T-helper 1 cell treated with Interleukin-12 subunit alpha and Interleukin-12 subunit beta and Interleukin-4 antibody, amounts not matched to agents 30 μg/mL and 1 μg/mL, for 36 hours (primary cell): ENCODE measurements around the gene BFSP2.

Source experiments
- H3K27ac Mint-ChIP-seq: one replicate; pipeline ENCODE4 v1.8.0; 2021; ENCODE audit warnings: mild to moderate bottlenecking, mixed read lengths
- H3K27me3 Mint-ChIP-seq: one replicate; pipeline ENCODE4 v1.8.0; 2021; ENCODE audit warnings: low read depth, mixed read lengths
- H3K36me3 Mint-ChIP-seq: one replicate; pipeline ENCODE4 v1.8.0; 2021; ENCODE audit warnings: low read depth, mixed read lengths
- H3K4me1 Mint-ChIP-seq: one replicate; pipeline ENCODE4 v1.8.0; 2021; ENCODE audit warnings: low read depth, mixed read lengths
- H3K4me3 Mint-ChIP-seq: one replicate; pipeline ENCODE4 v1.8.0; 2021; ENCODE audit warnings: mild to moderate bottlenecking, moderate library complexity, mixed read lengths
- H3K9me3 Mint-ChIP-seq: one replicate; pipeline ENCODE4 v1.8.0; 2021; ENCODE audit warnings: mixed read lengths

BFSP2 gene

GRCh38 chr3:133375403-133375745 is 24.5 kb upstream of the BFSP2 start:
- H3K27me3 Mint-ChIP-seq, result peaks cover 4% of the 10 kb centered on the region
- H3K27ac Mint-ChIP-seq, result no peak overlapping the region
- no peak overlapping the region for H3K4me3 Mint-ChIP-seq
- H3K9me3 Mint-ChIP-seq, result no peaks in the 10 kb centered on the region
- H3K4me1 Mint-ChIP-seq, result no peaks in the 10 kb centered on the region
- no peaks in the 10 kb centered on the region for H3K36me3 Mint-ChIP-seq

DNA sequence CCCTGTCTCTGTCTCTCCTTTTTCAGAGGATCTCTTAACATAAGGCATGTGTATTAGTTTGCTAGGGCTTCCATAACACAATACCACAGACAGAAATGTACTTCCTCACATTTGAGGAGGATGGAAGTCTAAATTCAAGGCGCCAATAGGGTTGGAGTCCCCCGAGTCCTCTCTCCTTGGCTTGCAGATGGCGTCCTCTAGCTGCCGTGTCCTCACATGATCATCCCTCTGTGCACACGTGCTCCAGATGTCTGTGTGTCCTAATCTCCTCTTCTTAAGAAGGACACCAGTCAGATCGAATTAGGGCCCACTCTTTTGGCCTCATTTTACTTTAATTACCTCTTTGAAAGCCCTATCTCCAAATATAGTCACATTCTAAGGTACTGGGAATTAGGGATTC is 23.0 kb upstream of the BFSP2 start:
- Mint-ChIP-seq H3K4me3 (no peak overlapping the region), H3K9me3 (no peaks in the 10 kb centered on the region), H3K27me3 (peaks cover 4% of the 10 kb centered on the region), H3K4me1 (no peaks in the 10 kb centered on the region), H3K36me3 (no peaks in the 10 kb centered on the region), H3K27ac (no peak overlapping the region)

DNA sequence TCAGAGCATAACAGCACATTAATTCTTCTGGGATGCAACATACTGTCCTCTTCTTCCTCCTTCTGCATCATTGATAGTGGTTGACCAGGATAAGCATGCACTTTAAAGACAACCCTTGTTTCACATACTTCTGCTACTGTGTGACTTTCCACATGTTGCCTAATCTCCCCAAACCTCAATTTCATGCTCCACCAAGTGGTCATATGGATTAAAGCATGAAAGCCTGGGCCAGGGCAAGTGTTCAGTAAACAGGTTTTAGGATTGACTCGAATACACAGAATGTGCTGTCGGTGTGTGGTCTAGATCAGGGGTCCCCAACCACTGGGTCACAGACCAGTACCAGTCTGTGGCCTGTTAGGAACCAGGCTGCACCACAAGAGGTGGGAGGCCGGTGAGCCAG is 22.5 kb upstream of the BFSP2 start:
- Mint-ChIP-seq H3K36me3 (no peaks in the 10 kb centered on the region), H3K9me3 (no peaks in the 10 kb centered on the region), H3K4me3 (no peak overlapping the region), H3K27me3 (peaks cover under 1% of the 10 kb centered on the region), H3K27ac (no peak overlapping the region), H3K4me1 (no peaks in the 10 kb centered on the region)

DNA sequence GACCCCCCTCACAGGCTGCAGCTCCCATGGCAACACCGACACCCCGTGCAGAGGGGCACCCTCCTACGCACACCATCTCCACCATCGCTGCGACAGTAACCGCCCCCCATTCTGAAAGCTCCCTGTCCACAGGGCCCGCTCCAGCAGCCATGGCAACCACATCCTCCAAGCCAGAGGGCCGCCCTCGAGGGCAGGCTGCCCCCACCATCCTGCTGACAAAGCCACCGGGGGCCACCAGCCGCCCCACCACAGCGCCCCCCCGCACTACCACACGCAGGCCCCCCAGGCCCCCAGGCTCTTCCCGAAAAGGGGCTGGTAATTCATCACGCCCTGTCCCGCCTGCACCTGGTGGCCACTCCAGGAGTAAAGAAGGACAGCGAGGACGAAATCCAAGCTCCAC is 19.9 kb upstream of the BFSP2 start:
- Mint-ChIP-seq H3K27me3 (no peaks in the 10 kb centered on the region), H3K9me3 (no peaks in the 10 kb centered on the region), H3K4me3 (no peak overlapping the region), H3K36me3 (no peaks in the 10 kb centered on the region), H3K4me1 (no peaks in the 10 kb centered on the region), H3K27ac (no peak overlapping the region)

- H3K4me3 Mint-ChIP-seq, result no peak overlapping the region
- H3K4me1 Mint-ChIP-seq, result no peaks in the 10 kb centered on the region
- no peaks in the 10 kb centered on the region for H3K27me3 Mint-ChIP-seq
- no peak overlapping the region for H3K27ac Mint-ChIP-seq
- H3K36me3 Mint-ChIP-seq, result no peaks in the 10 kb centered on the region
- no peaks in the 10 kb centered on the region for H3K9me3 Mint-ChIP-seq
Observed at GRCh38 chr3:133380481-133381225, 19.2 kb upstream of the BFSP2 start.

- Mint-ChIP-seq H3K36me3 (no peaks in the 10 kb centered on the region), H3K27ac (no peak overlapping the region), H3K27me3 (no peaks in the 10 kb centered on the region), H3K4me3 (no peak overlapping the region), H3K9me3 (no peaks in the 10 kb centered on the region), H3K4me1 (no peaks in the 10 kb centered on the region)
Observed at GRCh38 chr3:133381346-133382109, 18.3 kb upstream of the BFSP2 start.

DNA sequence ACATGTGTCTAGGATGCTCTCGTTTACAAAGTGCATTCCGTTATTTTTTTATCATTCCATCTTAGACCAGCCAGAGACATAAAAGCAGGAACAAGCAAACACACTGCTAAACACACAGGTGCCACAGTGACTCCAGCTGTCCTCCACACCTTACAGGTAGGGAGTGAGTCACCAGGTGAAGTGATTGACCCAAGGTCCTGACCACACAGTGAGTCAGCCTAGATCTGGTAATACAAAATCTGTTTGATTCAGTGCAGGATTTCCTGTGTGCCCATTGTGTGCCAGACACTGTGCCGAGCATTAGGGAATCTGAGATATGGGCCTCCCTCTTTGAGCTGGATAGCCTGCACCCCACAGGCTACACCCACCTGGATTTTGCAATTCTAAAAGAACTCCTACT is 16.7 kb upstream of the BFSP2 start:
- no peaks in the 10 kb centered on the region for H3K27me3 Mint-ChIP-seq
- H3K9me3 Mint-ChIP-seq, result no peaks in the 10 kb centered on the region
- H3K4me1 Mint-ChIP-seq, result no peaks in the 10 kb centered on the region
- H3K4me3 Mint-ChIP-seq, result no peak overlapping the region
- H3K36me3 Mint-ChIP-seq, result no peaks in the 10 kb centered on the region
- no peak overlapping the region for H3K27ac Mint-ChIP-seq

GRCh38 chr3:133383741-133384140 is 16.1 kb upstream of the BFSP2 start:
- Mint-ChIP-seq H3K4me3 (no peak overlapping the region), H3K36me3 (no peaks in the 10 kb centered on the region), H3K27ac (no peak overlapping the region), H3K4me1 (no peaks in the 10 kb centered on the region), H3K9me3 (no peaks in the 10 kb centered on the region), H3K27me3 (no peaks in the 10 kb centered on the region)

DNA sequence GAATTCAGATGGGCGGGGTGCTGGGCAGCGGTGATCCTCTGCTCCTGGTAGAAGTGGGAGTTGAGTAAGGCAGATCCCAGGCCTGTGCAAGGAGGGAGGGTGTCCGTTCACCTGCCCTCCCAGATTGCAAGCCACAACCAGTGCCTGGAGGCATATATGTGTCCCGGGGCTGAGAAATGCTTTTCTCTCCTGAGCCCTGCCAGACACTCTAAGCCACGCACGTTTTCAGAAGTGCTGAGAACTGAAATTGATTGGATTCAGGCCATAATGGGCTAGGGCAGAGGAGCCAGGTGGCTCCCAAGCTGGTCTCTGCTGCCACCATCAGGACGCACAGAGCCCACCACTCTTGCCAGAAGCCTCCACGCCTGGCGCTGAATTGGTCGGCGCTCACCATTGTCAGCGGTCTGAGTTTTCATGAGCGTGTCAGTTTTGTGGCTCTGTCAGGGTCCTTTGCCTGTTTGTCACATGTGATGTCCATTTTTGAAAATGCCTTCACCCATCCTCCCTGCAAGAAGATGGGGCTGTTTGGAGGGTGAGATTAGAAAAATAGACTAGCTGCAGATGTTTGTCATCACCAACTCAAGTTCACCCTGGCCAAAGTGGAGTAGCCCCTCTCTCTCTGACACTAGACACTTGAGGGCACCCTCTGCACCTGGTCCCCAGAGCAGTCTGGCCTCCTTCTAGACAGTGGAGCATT is 15.4 kb upstream of the BFSP2 start:
- Mint-ChIP-seq H3K27ac (no peak overlapping the region), H3K4me3 (no peak overlapping the region), H3K36me3 (no peaks in the 10 kb centered on the region), H3K27me3 (no peaks in the 10 kb centered on the region), H3K9me3 (no peaks in the 10 kb centered on the region), H3K4me1 (no peaks in the 10 kb centered on the region)

DNA sequence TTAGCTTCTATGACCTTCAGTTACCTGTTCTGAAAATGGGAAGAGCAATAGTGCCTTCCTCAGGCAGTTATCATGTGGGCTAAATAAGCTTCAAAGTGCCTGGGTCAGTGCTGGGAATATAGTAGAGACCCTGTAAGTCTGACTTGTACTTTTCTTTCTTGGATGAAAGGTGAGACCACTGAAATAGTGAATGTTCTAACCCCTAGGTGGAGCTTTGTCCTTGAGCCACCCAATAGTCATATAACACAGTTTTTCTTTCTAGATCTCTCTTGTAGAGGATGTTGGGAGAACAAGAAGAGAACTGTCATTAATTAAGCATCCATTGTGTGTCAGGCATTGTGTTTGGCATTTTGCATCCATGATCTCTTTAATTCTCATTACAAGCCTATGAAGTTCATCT is 13.0 kb upstream of the BFSP2 start:
- Mint-ChIP-seq H3K36me3 (no peaks in the 10 kb centered on the region), H3K27me3 (no peaks in the 10 kb centered on the region), H3K4me3 (no peak overlapping the region), H3K9me3 (no peaks in the 10 kb centered on the region), H3K27ac (no peak overlapping the region), H3K4me1 (no peaks in the 10 kb centered on the region)

GRCh38 chr3:133387341-133387740 is 12.5 kb upstream of the BFSP2 start:
- Mint-ChIP-seq H3K4me3 (no peak overlapping the region), H3K36me3 (no peaks in the 10 kb centered on the region), H3K27me3 (no peaks in the 10 kb centered on the region), H3K4me1 (no peaks in the 10 kb centered on the region), H3K9me3 (no peaks in the 10 kb centered on the region), H3K27ac (no peak overlapping the region)

DNA sequence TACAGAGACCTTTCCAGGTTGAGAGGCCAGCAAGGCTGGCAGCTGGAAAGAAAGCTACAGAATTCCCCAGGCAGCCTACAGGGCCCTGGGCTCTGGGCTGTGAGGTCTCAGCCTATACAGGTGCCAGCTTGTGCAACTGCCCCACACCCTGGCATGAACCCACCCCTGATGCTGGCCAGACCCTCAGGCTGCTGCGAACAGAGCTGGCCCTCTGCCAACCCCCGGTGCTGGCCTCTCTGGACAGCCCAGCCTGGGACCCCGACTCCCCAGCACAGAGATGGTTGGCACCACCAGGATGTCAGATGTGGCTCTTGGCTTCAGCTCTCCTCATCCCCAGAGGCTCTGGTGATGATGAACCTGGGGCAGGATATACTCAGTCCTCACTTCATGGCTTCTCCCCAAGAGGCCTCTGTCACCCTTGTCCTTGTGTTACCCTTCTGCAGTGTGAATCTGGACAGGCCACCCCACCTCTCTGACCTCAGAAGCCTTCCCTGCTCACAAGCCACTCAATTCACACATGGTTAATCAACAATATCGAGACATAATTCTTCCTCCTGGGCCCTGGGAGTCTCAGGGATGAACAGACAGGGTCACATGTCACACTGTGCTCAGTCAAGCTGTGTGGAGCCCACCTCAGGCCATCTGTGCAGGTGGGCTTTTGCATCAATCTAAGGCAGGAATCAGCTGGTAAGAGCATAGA is 11.0 kb upstream of the BFSP2 start:
- no peak overlapping the region for H3K4me3 Mint-ChIP-seq
- H3K36me3 Mint-ChIP-seq, result no peaks in the 10 kb centered on the region
- H3K9me3 Mint-ChIP-seq, result no peaks in the 10 kb centered on the region
- no peaks in the 10 kb centered on the region for H3K27me3 Mint-ChIP-seq
- no peak overlapping the region for H3K27ac Mint-ChIP-seq
- H3K4me1 Mint-ChIP-seq, result peaks cover 2% of the 10 kb centered on the region

- Mint-ChIP-seq H3K4me1 (peaks cover 8% of the 10 kb centered on the region), H3K9me3 (no peaks in the 10 kb centered on the region), H3K4me3 (no peak overlapping the region), H3K36me3 (no peaks in the 10 kb centered on the region), H3K27ac (no peak overlapping the region), H3K27me3 (no peaks in the 10 kb centered on the region)
Observed at GRCh38 chr3:133390715-133391114, 9.1 kb upstream of the BFSP2 start.

DNA sequence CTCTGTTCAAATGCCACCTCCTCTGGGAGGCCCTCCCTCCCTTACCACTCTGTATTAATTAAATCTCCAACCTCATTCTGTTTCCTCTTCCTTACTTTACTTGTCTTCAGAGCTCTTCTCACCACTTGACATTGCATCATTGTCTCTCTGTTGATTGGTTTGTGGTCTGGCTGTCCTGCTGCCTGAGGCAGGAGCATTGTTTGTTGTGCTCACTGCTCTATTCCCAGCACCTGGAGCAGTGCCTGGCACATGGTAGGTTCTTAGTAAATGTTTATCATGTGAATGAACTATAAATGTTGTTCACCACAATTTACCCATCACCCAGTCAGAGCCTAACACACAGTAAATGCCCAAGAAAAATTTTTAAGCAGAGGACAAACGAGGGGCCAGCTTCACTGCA is 6.7 kb upstream of the BFSP2 start:
- peaks cover 4% of the 10 kb centered on the region for H3K27me3 Mint-ChIP-seq
- no peaks in the 10 kb centered on the region for H3K36me3 Mint-ChIP-seq
- no peak overlapping the region for H3K4me3 Mint-ChIP-seq
- no peak overlapping the region for H3K27ac Mint-ChIP-seq
- no peaks in the 10 kb centered on the region for H3K9me3 Mint-ChIP-seq
- peaks cover 8% of the 10 kb centered on the region for H3K4me1 Mint-ChIP-seq
